Left lung (tissue), 10 donors: ENCODE results near the gene RGS10. TPM values are rescaled to one million over a fixed set of nuclear protein-coding genes. Genes with fewer than 3 reads are reported as not detected.
"Not testable (repeated sequence)": the region's sequence is repeated elsewhere in the genome, so short reads cannot be mapped to it uniquely, and the experiment has no call there.

Experiments used
- ATAC-seq: fragments of 200-7000 bp; cut with Tn5 transposase; one replicate; pipeline ENCODE4 v1.9.1; 2020; ENCODE audit warnings: moderate library complexity
- DNase-seq, 4 donors: peaks; one replicate each; pipeline ENCODE4 v3.0.0-alpha.2; 2013 to 2020
- H3K27ac ChIP-seq, 2 donors: fragments of 200-600 bp; sonication (generic) in 1 of 2; one replicate each; pipeline versions ENCODE4 v1.5.0 to v1.8.0; 2020 to 2021
- H3K27me3 ChIP-seq, 2 donors: fragments of 200-600 bp; sonication (generic) in 1 of 2; one replicate each; pipeline versions ENCODE4 v1.5.0 to v1.8.0; 2020 to 2021
- H3K36me3 ChIP-seq, 2 donors: fragments of 200-600 bp; sonication (generic) in 1 of 2; one replicate each; pipeline versions ENCODE4 v1.5.0 to v1.8.0; 2020 to 2021
- H3K4me1 ChIP-seq, 2 donors: fragments of 200-600 bp; one replicate each; pipeline ENCODE4 v1.8.0; 2021
- H3K4me3 ChIP-seq, 2 donors: fragments of 200-600 bp; sonication (generic) in 1 of 2; one replicate each; pipeline versions ENCODE4 v1.5.0 to v1.8.0; 2020 to 2021; ENCODE audit warnings: mild to moderate bottlenecking in 1 of 2
- H3K9me3 ChIP-seq, 2 donors: fragments of 200-600 bp; sonication (generic) in 1 of 2; one replicate each; pipeline versions ENCODE4 v1.5.0 to v1.8.0; 2020 to 2021
- intact Hi-C, 2 donors: fragments of 100-400 bp; cut with DNase I; formaldehyde crosslinking; loops; one replicate each; pipeline versions ENCODE4 v1.11.2 to v1.14.2; 2022
- polyA plus RNA-seq, 6 donors: library from polyadenylated mRNA; unstranded; fragments of 120-200 nt; gene quantifications; one replicate each; pipeline ENCODE4 v1.2.1, GENCODE V29; 2013; ENCODE audit not compliant: insufficient read length in 6 of 6
- total RNA-seq, 2 donors: library from RNA; stranded (reverse); fragmentation: NEBNext Ultra II Directional; extraction: Animal tissue kit (Norgen Biotek cat#: 25700); gene quantifications; one replicate each; pipeline ENCODE4 v1.2.1, GENCODE V29; 2021
- TF ChIP-seq, protein P1 (sequence below), 2 donors: fragments of 200-600 bp; sonication (generic) in 1 of 2; IDR thresholded peaks; one replicate each; pipeline versions ENCODE4 v1.5.0 to v1.8.0; 2021; ENCODE audit warnings: antibody characterized with exemption in 2 of 2
- donor health status: DM: no; HTN: yes; CAD: no.
- donor health status: DM: no; HTN: no; CAD: no.

The RGS10 gene
- total and polyA plus RNA-seq, 8 donors, result 9.8 to 26.7 (median 13.3) TPM

DNA sequence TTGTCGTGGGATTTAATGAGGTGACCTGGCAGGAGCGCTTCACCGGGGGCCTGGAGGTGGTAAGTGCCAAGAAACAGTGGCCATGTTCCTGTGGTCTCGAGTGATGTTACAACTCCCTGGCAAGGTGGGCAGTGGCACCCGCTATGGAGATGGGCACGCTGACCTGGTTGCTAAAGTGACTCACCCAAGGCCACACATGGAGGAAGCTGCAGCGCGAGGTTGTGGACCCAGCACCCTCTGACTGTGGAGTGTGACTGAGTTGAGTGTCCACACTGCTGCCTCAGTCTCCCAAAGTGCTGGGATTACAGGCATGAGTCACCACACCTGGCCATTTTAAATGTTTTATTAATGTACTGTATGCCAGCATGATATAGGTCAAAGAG lies 73.2 kb downstream of the RGS10 start:
- Histone ChIP-seq H3K9me3 (no peaks in the 10 kb centered on the region), H3K4me3 (no peak overlapping the region), H3K27ac (no peak overlapping the region), H3K27me3 (peaks cover 0 to 11% of the 10 kb centered on the region in 2 donors), H3K4me1 (no peaks in the 10 kb centered on the region), H3K36me3 (no peaks in the 10 kb centered on the region)
- intact Hi-C loops, result no loop called here
- DNase-seq (no peak), ATAC-seq (no peak)
- TF ChIP-seq, protein P1, sequence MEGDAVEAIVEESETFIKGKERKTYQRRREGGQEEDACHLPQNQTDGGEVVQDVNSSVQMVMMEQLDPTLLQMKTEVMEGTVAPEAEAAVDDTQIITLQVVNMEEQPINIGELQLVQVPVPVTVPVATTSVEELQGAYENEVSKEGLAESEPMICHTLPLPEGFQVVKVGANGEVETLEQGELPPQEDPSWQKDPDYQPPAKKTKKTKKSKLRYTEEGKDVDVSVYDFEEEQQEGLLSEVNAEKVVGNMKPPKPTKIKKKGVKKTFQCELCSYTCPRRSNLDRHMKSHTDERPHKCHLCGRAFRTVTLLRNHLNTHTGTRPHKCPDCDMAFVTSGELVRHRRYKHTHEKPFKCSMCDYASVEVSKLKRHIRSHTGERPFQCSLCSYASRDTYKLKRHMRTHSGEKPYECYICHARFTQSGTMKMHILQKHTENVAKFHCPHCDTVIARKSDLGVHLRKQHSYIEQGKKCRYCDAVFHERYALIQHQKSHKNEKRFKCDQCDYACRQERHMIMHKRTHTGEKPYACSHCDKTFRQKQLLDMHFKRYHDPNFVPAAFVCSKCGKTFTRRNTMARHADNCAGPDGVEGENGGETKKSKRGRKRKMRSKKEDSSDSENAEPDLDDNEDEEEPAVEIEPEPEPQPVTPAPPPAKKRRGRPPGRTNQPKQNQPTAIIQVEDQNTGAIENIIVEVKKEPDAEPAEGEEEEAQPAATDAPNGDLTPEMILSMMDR (IDR thresholded peaks at IDR 0.05), result no peak

DNA sequence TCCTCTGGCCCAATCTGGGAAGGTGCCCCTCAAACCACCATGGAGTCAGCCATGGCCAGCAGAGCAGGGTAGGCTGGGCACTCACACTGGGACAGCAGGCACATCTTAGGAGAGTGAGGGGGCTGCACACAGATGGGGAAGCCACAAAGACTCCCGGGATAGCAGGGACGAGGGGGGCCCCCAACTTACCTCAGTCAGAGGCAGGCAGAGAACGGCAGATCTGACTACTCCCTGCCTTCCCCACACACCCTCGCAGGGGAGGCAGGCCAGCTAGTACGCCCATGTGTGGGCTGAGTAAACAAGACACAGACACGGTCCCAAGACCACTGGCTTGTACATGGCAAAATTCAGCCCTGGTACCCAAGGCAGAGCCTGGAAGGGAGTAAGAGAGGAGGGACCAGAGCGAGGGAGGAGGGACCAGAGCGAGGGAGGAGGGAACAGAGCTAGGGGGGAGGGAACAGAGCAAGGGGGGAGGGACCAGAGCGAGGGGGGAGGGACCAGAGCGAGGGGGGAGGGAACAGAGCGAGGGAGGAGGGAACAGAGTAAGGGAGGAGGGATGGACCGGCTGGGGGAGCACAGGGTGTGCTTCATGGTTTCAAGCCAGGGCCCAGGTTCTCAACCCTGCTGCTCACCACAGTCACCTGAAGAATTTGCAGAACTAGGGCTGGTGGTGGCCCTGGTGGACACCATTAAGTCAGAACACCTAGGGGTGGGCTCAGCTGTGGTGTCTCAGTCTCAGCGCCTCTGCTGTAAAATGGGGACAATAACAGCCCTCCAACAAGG lies 73.8 kb downstream of the RGS10 start:
- intact Hi-C loops, result no loop called here
- no peaks in the 10 kb centered on the region for H3K4me1 ChIP-seq
- no peak overlapping the region for H3K4me3 ChIP-seq
- H3K27ac ChIP-seq, result no peak overlapping the region
- H3K36me3 ChIP-seq, result no peaks in the 10 kb centered on the region
- no peaks in the 10 kb centered on the region for H3K9me3 ChIP-seq
- peaks cover 0 to 11% of the 10 kb centered on the region in 2 donors for H3K27me3 ChIP-seq
- no peak for ATAC-seq
- TF ChIP-seq, protein P1 (IDR thresholded peaks at IDR 0.05), result no peak
- no peak for DNase-seq

DNA sequence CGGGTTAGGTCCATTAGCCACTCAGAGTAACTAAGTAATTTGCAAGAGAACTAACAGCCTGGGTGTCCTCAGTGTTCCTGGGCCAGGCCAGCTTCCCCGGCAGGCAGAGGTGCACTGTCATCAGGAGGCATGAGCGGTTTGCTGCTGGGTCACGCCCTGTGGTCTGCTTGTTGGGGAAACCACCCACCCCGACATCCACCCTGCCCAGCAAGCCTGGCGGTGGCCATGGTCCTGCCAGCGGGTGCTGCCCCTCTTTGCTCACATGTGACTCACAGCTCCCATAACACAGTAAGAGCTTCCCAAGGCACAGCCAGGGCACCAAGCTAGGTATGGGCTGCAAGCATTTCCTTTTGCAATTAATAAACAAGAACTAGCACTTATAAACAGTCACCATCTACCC lies 75.9 kb downstream of the RGS10 start:
- H3K4me3 ChIP-seq, result no peak overlapping the region
- no peak for DNase-seq
- H3K4me1 ChIP-seq, result no peaks in the 10 kb centered on the region
- H3K27me3 ChIP-seq, result peaks cover 0 to 11% of the 10 kb centered on the region in 2 donors
- intact Hi-C loops, result no loop called here
- H3K36me3 ChIP-seq, result no peaks in the 10 kb centered on the region
- ATAC-seq, result no peak
- TF ChIP-seq, protein P1 (IDR thresholded peaks at IDR 0.05), result no peak
- no peak overlapping the region for H3K27ac ChIP-seq
- peaks cover 0 to 3% of the 10 kb centered on the region in 2 donors for H3K9me3 ChIP-seq

DNA sequence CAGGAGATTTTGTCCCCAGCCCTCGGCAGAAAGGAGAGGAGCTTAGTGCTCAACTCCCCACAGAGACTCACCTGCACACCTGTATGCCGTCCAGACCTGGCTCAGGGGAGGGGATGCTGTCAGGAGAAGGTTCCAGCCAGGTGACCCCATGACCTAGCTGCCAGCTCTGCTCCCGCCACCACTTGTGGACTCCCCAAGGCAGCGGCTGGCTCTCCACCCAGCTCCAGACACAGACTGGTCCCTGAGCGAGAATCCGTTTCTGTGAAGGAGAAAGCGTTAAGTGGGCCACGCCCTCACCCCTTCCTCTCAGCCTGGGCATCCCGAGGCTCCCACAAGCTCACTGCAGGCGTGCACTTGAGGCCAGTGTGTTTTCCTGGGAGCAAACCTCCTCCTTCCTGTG lies 76.4 kb downstream of the RGS10 start:
- H3K27me3 ChIP-seq, result peaks cover 0 to 11% of the 10 kb centered on the region in 2 donors
- intact Hi-C loops, result no loop called here
- no peaks in the 10 kb centered on the region for H3K4me1 ChIP-seq
- DNase-seq (no peak), ATAC-seq (no peak)
- peaks cover 0 to 3% of the 10 kb centered on the region in 2 donors for H3K9me3 ChIP-seq
- no peak overlapping the region for H3K4me3 ChIP-seq
- TF ChIP-seq, protein P1 (IDR thresholded peaks at IDR 0.05), result no peak
- no peak overlapping the region for H3K27ac ChIP-seq
- H3K36me3 ChIP-seq, result no peaks in the 10 kb centered on the region

DNA sequence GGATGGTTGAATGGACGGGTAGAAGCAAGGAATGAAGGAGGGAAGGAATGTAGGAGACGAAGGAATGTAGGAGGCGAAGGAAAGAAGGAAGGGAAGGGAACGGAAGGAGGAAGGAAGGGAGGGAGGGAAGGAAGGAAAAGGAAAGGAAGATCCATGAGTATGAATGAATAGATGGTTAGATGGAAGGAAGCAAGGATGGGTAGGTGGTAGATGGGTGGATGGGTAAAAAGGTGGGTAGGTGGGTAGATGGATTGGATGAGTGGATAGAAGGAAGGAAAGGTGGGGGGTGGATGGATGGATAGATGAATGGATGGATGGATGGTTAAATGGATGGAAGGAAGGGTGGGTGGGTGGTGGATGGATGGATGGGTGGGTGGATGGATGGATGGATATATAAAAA lies 77.4 kb downstream of the RGS10 start:
- ATAC-seq (no peak), DNase-seq (no peak)
- H3K36me3 ChIP-seq, result no peaks in the 10 kb centered on the region
- peaks cover 0 to 11% of the 10 kb centered on the region in 2 donors for H3K27me3 ChIP-seq
- H3K9me3 ChIP-seq, result peaks cover 0 to 3% of the 10 kb centered on the region in 2 donors
- no peaks in the 10 kb centered on the region for H3K4me1 ChIP-seq
- no peak overlapping the region for H3K27ac ChIP-seq
- TF ChIP-seq, protein P1 (IDR thresholded peaks at IDR 0.05), result no peak
- intact Hi-C loops, result no loop called here
- H3K4me3 ChIP-seq, result no peak overlapping the region

DNA sequence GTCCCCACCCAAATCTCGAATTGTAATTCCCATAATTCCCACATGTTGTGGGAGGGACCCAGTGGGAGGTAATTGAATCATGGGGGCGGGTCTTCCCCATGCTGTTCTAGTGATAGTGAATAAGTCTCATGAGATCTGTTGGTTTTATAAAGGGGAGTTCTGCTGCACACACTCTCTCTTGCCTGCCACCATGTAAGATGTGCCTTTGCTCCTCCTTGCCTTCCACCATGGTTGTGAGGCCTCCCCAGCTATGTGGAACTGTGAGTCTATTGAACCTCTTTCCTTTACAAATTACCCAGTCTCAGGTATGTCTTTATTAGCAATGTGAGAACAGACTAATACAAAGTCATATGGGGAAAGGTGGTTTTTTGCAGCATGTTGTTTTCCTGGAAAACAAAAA lies 79.3 kb downstream of the RGS10 start:
- H3K9me3 ChIP-seq, ATAC-seq, H3K4me1 ChIP-seq, intact Hi-C loops, H3K4me3 ChIP-seq, DNase-seq, H3K27ac ChIP-seq, H3K36me3 ChIP-seq: not testable (repeated sequence)
- peaks cover 0 to 11% of the 10 kb centered on the region in 2 donors for H3K27me3 ChIP-seq
